K562 (cell line): ENCODE results near the gene MAST4.

Experiments
- EGR1 ChIP-seq: fragments of 450-650 bp; conservative IDR thresholded peaks from 2 replicates; pipeline ENCODE4 v1.6.1; 2017; ENCODE audit warnings: mild to moderate bottlenecking
- ETS1 ChIP-seq: conservative IDR thresholded peaks from 2 replicates; pipeline ENCODE4 v1.6.1; 2011; ENCODE audit warnings: low read depth, mild to moderate bottlenecking, low read length; ENCODE audit not compliant: control insufficient read depth
- JUND ChIP-seq, 2 experiments: IDR thresholded peaks; 2 replicates in 1 of 2; 3 replicates in 1 of 2; pipeline ENCODE4 v1.6.1; 2011; ENCODE audit warnings: borderline replicate concordance in 2 of 2, low read depth in 2 of 2, low read length in 2 of 2, improper control_type of control experiment in 1 of 2, missing biosample characterization in 1 of 2, missing genetic modification characterization in 1 of 2, missing genetic modification reagents in 1 of 2
- NCOA6 ChIP-seq: fragments of 450-650 bp; IDR thresholded peaks from 2 replicates; pipeline ENCODE4 v1.6.1; 2017; ENCODE audit warnings: mild to moderate bottlenecking
- POLR2A ChIP-seq: fragments of 450-650 bp; conservative IDR thresholded peaks from 2 replicates; pipeline ENCODE4 v1.6.1; 2016

GRCh38 chr5:67090040-67090439, 493.8 kb downstream of the MAST4 start:
- TF ChIP-seq POLR2A, result no peak
- TF ChIP-seq EGR1, result no peak
- TF ChIP-seq ETS1, result no peak
- no peak for TF ChIP-seq JUND (IDR thresholded peaks at IDR 0.05; ENCODE audit: borderline replicate concordance, low read depth, low read length)
- TF ChIP-seq JUND (tag; IDR thresholded peaks at IDR 0.05; ENCODE audit: borderline replicate concordance, low read depth, low read length), result no peak
- no peak for TF ChIP-seq NCOA6
